Measurements from ENCODE around the gene SLC6A9. TPM values are rescaled to one million over a fixed set of nuclear protein-coding genes. Genes with fewer than 3 reads are reported as not detected.
A peak's percentile ranks its signal among the peaks of the same experiment; 100 is the strongest.

The SLC6A9 gene
- total and polyA plus RNA-seq, 12 donors = 11.8 to 198 (median 23.5) TPM

DNA sequence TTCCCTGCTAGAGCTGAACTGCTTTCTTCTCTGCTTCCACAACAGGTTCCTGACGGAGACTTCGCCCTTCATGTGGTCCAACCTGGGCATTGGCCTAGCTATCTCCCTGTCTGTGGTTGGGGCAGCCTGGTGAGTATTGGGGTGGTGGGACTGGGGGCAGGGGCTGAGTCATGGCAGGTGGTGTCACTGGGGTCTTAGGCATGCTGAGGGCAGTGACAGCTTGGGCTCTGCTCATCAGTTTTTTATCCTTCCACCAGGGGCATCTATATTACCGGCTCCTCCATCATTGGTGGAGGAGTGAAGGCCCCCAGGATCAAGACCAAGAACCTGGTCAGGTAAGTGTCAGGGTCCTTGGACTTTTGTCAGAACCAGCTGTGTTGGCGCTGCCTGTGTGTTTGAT is 55.2 kb downstream of the SLC6A9 start:
- peaks cover 19 to 48% of the 10 kb centered on the region in 2 donors for H3K4me1 ChIP-seq (replicated peaks in 1 of 2)
- H3K9me3 ChIP-seq (replicated peaks in 1 of 3) = no peaks in the 10 kb centered on the region
- 57 to 89% (median 75%) methylated on average over 1 to 4 of the region's 4 CpGs for whole genome bisulfite sequencing, 4 donors
- H3K27me3 ChIP-seq = no peaks in the 10 kb centered on the region
- H3K27ac ChIP-seq = peak overlapping the region in 1 of 5 donors; percentile 96
- TF ChIP-seq POLR2A (IDR thresholded peaks at IDR 0.05) = no peak
- TF ChIP-seq, protein P1, sequence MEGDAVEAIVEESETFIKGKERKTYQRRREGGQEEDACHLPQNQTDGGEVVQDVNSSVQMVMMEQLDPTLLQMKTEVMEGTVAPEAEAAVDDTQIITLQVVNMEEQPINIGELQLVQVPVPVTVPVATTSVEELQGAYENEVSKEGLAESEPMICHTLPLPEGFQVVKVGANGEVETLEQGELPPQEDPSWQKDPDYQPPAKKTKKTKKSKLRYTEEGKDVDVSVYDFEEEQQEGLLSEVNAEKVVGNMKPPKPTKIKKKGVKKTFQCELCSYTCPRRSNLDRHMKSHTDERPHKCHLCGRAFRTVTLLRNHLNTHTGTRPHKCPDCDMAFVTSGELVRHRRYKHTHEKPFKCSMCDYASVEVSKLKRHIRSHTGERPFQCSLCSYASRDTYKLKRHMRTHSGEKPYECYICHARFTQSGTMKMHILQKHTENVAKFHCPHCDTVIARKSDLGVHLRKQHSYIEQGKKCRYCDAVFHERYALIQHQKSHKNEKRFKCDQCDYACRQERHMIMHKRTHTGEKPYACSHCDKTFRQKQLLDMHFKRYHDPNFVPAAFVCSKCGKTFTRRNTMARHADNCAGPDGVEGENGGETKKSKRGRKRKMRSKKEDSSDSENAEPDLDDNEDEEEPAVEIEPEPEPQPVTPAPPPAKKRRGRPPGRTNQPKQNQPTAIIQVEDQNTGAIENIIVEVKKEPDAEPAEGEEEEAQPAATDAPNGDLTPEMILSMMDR (IDR thresholded peaks at IDR 0.05) = no peak
- H3K4me3 ChIP-seq = peak overlapping the region in 3 of 4 donors; percentile 56 to 97 (median 85)
- intact Hi-C loops (cut with DNase I) = no loop called here
- DNase-seq = no peak
- H3K36me3 ChIP-seq (replicated peaks in 1 of 2) = peaks cover 0 to 33% of the 10 kb centered on the region in 2 donors

DNA sequence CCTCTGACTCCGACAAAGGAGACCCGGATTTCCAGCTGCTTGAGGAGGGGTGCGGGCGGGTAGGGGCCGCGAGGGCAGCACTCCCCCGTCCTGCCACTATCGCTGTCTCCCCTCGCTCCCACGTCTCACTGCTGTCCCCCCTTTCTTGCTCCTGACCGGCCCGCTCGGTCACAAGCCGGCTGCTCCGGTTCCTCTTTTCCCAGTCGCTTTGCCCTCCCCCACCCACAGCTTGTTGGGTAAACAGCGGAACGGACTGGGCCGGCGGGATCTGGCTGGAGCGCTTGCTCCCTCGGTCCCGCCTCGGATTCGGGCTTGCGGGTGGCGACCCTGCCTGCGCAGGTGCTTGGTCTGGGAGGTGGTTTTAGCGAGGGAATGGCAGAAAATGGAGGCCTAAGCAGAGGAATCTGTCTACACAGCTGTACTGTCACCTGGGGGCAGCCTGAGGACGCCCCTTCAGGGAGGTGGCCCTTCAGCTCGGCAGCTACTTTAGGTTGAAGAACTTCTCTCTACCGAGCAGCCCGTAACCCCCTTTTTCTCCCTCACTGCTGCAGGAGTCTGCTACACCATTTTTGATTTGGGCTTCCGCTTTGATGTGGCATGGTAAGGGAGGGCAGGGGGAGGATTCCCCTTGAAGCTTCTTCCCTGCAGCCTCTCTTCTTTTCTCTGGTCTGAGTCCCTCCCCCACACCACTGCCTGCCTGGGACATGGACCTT is 55.9 kb downstream of the SLC6A9 start:
- Histone ChIP-seq H3K36me3 (replicated peaks in 1 of 2) (peaks cover 0 to 33% of the 10 kb centered on the region in 2 donors), H3K27me3 (no peaks in the 10 kb centered on the region), H3K27ac (peak overlapping the region; percentile 80 to 98 (median 92)), H3K9me3 (replicated peaks in 1 of 3) (no peaks in the 10 kb centered on the region), H3K4me1 (replicated peaks in 1 of 2) (peaks cover 26 to 55% of the 10 kb centered on the region in 2 donors), H3K4me3 (peak overlapping the region; percentile 56 to 97 (median 82))
- WGBS, 4 donors = 0 to 4% (median 1%) methylated on average over 25 to 34 of the region's 34 CpGs
- DNase-seq = peak; percentile 70 to 81 (median 77)
- TF ChIP-seq, protein P1 (IDR thresholded peaks at IDR 0.05) = peak in 1 of 6 experiments; percentile 23
- TF ChIP-seq POLR2A (IDR thresholded peaks at IDR 0.05) = no peak
- intact Hi-C loops (cut with DNase I) = no loop called here

DNA sequence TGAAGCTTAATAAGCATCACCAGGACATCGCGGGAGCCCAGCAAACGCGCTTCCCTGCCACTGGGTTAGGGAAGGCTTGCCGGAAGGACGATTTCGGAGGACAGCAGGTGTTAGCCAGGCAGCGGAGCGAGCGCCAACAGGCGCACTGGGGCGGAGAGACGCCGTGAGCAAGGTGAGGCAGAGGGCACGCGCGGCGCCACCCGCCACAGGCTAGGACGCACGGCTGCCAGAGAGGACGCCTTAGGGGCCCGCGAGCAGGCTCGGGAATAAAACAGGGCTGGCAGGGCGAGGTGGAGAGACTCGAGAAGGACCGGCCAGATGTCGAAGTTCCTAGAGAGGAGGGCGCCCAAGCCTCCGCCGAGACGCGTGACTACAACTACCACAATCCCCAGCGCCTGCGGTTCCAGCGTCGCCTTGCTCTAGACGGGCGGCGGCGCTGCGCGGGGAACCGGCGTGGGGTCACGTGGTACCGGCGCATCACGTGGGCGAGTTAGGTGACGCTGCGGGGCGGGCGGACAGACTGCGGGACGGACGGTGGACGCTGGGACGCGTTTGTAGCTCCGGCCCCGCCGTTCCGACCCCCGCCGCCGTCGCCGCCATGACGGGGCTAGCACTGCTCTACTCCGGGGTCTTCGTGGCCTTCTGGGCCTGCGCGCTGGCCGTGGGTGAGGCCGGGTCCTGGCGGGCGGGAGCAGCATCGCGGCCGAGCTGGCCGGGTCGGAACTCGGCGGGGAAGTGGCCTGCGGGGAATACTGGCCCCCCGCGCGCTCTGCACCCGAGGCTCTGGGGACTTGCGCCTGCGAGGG is 56.6 kb downstream of the SLC6A9 start, which contains the start of gene ATP6V0B:
ATP6V0B (plus strand) TSS at position 518 of the 806 bp plus-strand sequence; CDS start at position 599, 81 bp downstream.
- Histone ChIP-seq H3K4me3 (peak within 1 kb of the TSS; percentile 56 to 97 (median 82)), H3K4me1 (replicated peaks in 1 of 2) (peaks cover 22 to 52% of the 10 kb centered on the region in 2 donors), H3K9me3 (replicated peaks in 1 of 3) (no peaks in the 10 kb centered on the region), H3K27ac (peak within 1 kb of the TSS; percentile 80 to 98 (median 92)), H3K27me3 (no peaks in the 10 kb centered on the region), H3K36me3 (replicated peaks in 1 of 2) (peaks cover 0 to 33% of the 10 kb centered on the region in 2 donors)
- peak; percentile 94 to 98 (median 97) for DNase-seq
- intact Hi-C loops (cut with DNase I) = no loop called here
- peak; percentile 59 to 92 for TF ChIP-seq POLR2A (IDR thresholded peaks at IDR 0.05)
- TF ChIP-seq, protein P1 (IDR thresholded peaks at IDR 0.05) = peak in 4 of 6 experiments; percentile 7 to 63 (median 48)
- WGBS, 4 donors = 0 to 1% (median 0%) methylated on average over 8 to 93 of the region's 93 CpGs

DNA sequence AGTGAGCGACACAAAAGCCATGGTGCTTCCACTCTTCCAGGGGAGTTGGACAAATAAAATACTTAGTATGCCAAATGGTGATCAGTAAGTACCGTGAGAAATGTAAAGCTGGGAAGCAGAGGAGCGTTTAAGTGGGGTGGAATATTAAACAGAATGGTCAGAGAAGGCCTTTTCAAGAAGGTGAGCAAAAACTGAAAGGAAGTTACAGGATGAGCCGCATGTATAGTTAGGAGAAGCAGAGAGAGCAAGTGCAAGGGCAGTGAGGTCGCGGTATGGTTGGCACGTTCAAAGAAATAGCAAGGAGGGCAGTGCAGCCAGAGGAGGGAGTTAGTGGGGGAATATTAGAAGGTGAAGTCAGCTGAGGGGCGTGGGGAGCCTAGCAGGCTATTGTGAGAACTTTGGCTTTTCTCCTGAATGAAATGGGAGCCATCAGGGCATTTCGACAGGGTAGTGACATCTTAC is 57.2 kb downstream of the SLC6A9 start:
- WGBS, 4 donors = 37 to 42% (median 40%) methylated on average over 9 of the region's 9 CpGs
- Histone ChIP-seq H3K27ac (peak overlapping the region in 4 of 5 donors; percentile 91 to 98 (median 94)), H3K4me1 (replicated peaks in 1 of 2) (peaks cover 21 to 52% of the 10 kb centered on the region in 2 donors), H3K27me3 (no peaks in the 10 kb centered on the region), H3K4me3 (peak overlapping the region in 3 of 4 donors; percentile 80 to 97 (median 85)), H3K36me3 (replicated peaks in 1 of 2) (peaks cover 0 to 33% of the 10 kb centered on the region in 2 donors), H3K9me3 (replicated peaks in 1 of 3) (no peaks in the 10 kb centered on the region)
- intact Hi-C loops (cut with DNase I) = no loop called here
- DNase-seq = no peak
- TF ChIP-seq, protein P1 (IDR thresholded peaks at IDR 0.05) = no peak
- no peak for TF ChIP-seq POLR2A (IDR thresholded peaks at IDR 0.05)

All from adrenal gland (tissue), 12 donors.